Endothelial cell of umbilical vein (primary cell): ENCODE results near the gene ACMSD. TPM values are rescaled to one million over a fixed set of nuclear protein-coding genes. Genes with fewer than 3 reads are reported as not detected.

Source experiments
- BruUV-seq: library from RNA; stranded (reverse); fragments of 400-500 nt; replicated peaks from 2 replicates; lab custom pipeline; 2021; lab: Mats Ljungman, UMichigan
- CTCF ChIA-PET: fragments of 300-600, 350-600 bp; sonication (Branson Sonifier 250); formaldehyde crosslinking; loops from one replicate; lab custom pipeline; 2021; ENCODE audit warnings: antibody characterized with exemption, inconsistent platforms; lab: Charles Lee
- POLR2A ChIA-PET: fragments of 300-600, 350-600 bp; sonication (Branson Sonifier 250); formaldehyde crosslinking; loops from one replicate; lab custom pipeline; 2021; ENCODE audit warnings: antibody characterized with exemption, inconsistent platforms; lab: Charles Lee
- DNase-seq: peaks from one replicate; pipeline ENCODE4 v3.0.0-alpha.2; 2011; ENCODE audit warnings: low read depth, low spot score
- FAIRE-seq: peaks from 2 replicates; lab custom pipeline; 2011; peaks lifted over from hg19 to GRCh38; lab: Jason Lieb, UNC
- H2AFZ ChIP-seq: 2 replicates; pipeline ENCODE4 v1.6.0; 2012; ENCODE audit warnings: low read depth, low read length, control low read depth, inconsistent platforms
- H3K27ac ChIP-seq: 2 replicates; pipeline ENCODE4 v1.5.1; 2011; ENCODE audit warnings: low read depth, mild to moderate bottlenecking, control low read depth, low read length, moderate library complexity; ENCODE audit not compliant: insufficient read depth
- H3K27me3 ChIP-seq, 2 experiments: 2 replicates each; pipeline versions ENCODE4 v1.6.0 to v1.6.1; 2011; ENCODE audit warnings: low read length in 2 of 2, mixed read lengths in 1 of 2; ENCODE audit not compliant: control insufficient read depth in 2 of 2, insufficient read depth in 2 of 2
- H3K36me3 ChIP-seq, 2 experiments: 2 replicates in 1 of 2; 3 replicates in 1 of 2; pipeline ENCODE4 v1.5.1; 2011; ENCODE audit warnings: low read length in 2 of 2, mild to moderate bottlenecking in 1 of 2, moderate library complexity in 1 of 2; ENCODE audit not compliant: control insufficient read depth in 2 of 2, insufficient read depth in 2 of 2; ENCODE audit errors: extremely low read depth in 1 of 2
- H3K4me1 ChIP-seq: 3 replicates; pipeline ENCODE4 v1.5.1; 2011; ENCODE audit warnings: mild to moderate bottlenecking, low read length; ENCODE audit not compliant: control insufficient read depth, insufficient read depth; ENCODE audit errors: extremely low read depth
- H3K4me2 ChIP-seq: 2 replicates; pipeline ENCODE4 v1.6.1; 2011; ENCODE audit warnings: low read length, control low read depth, mixed read lengths; ENCODE audit not compliant: insufficient read depth
- H3K4me3 ChIP-seq, 3 experiments: fragments of 200-600 bp in 1 of 3; sonication (generic), shearing (Covaris generic) in 1 of 3; replicated peaks in 1 of 3; 2 replicates each; pipeline ENCODE4 v1.5.1; 2011 to 2016; ENCODE audit warnings: control low read depth in 3 of 3, low read length in 3 of 3, mild to moderate bottlenecking in 2 of 3, inconsistent platforms in 1 of 3, low read depth in 1 of 3, moderate library complexity in 1 of 3; ENCODE audit not compliant: insufficient read depth in 1 of 3
- H3K79me2 ChIP-seq: 2 replicates; pipeline ENCODE4 v1.6.0; 2012; ENCODE audit warnings: low read length, inconsistent platforms; ENCODE audit not compliant: control insufficient read depth, insufficient read depth
- H3K9ac ChIP-seq: replicated peaks from 2 replicates; pipeline ENCODE3; 2011; ENCODE audit warnings: low read length, control low read depth; ENCODE audit not compliant: insufficient read depth; ENCODE audit errors: extremely low read depth
- H3K9me1 ChIP-seq: replicated peaks from 3 replicates; pipeline ENCODE4 v1.6.0; 2011; ENCODE audit warnings: mild to moderate bottlenecking, low read length; ENCODE audit not compliant: control insufficient read depth, insufficient read depth; ENCODE audit errors: extremely low read depth
- H3K9me3 ChIP-seq: replicated peaks from 2 replicates; pipeline ENCODE4 v1.5.1; 2012; ENCODE audit warnings: low read length, inconsistent platforms; ENCODE audit not compliant: control insufficient read depth, insufficient read depth
- H4K20me1 ChIP-seq: replicated peaks from 2 replicates; pipeline ENCODE3; 2011; ENCODE audit warnings: mild to moderate bottlenecking, low read length; ENCODE audit not compliant: control insufficient read depth, insufficient read depth; ENCODE audit errors: extremely low read depth
- CTCF ChIP-seq, 2 donors: IDR thresholded peaks; 1 replicate in 1 of 2; 2 replicates in 1 of 2; pipeline ENCODE4 v1.5.1; 2011; ENCODE audit warnings: low read length in 2 of 2, mild to moderate bottlenecking in 2 of 2, moderate library complexity in 2 of 2, control low read depth in 1 of 2, inconsistent platforms in 1 of 2, low read depth in 1 of 2; ENCODE audit not compliant: insufficient read depth in 1 of 2; ENCODE audit errors: extremely low read depth in 1 of 2
- EZH2 ChIP-seq: IDR thresholded peaks from 2 replicates; pipeline ENCODE4 v1.6.1; 2012; ENCODE audit warnings: borderline replicate concordance, low read depth, mild to moderate bottlenecking, moderate library complexity, low read length, inconsistent platforms; ENCODE audit not compliant: severe bottlenecking
- FOS ChIP-seq: IDR thresholded peaks from 2 replicates; pipeline ENCODE4 v1.6.1; 2011; ENCODE audit warnings: mild to moderate bottlenecking, low read length, moderate library complexity, borderline replicate concordance; ENCODE audit not compliant: insufficient read depth
- GATA2 ChIP-seq: IDR thresholded peaks from 2 replicates; pipeline ENCODE4 v1.7.0; 2011; ENCODE audit warnings: low read depth, mild to moderate bottlenecking, moderate library complexity, mixed read lengths, low read length; ENCODE audit not compliant: insufficient read length, insufficient read depth
- JUN ChIP-seq: IDR thresholded peaks from 2 replicates; pipeline ENCODE4 v1.6.1; 2011; ENCODE audit warnings: borderline replicate concordance, low read depth; ENCODE audit not compliant: insufficient read length, insufficient read depth
- MAX ChIP-seq: IDR thresholded peaks from 2 replicates; pipeline ENCODE4 v1.6.1; 2011; ENCODE audit not compliant: insufficient read depth, insufficient read length
- MYC ChIP-seq: IDR thresholded peaks from one replicate; pipeline ENCODE4 v1.6.1; 2011; ENCODE audit warnings: mild to moderate bottlenecking, low read depth, low read length
- POLR2A ChIP-seq: IDR thresholded peaks from 2 replicates; pipeline ENCODE4 v1.6.1; 2012; ENCODE audit warnings: low read depth, mild to moderate bottlenecking, control low read depth, low read length
- POLR2AphosphoS5 ChIP-seq: IDR thresholded peaks from 2 replicates; pipeline ENCODE4 v1.6.1; 2012; ENCODE audit warnings: low read depth, mild to moderate bottlenecking, control low read depth, low read length, moderate library complexity; ENCODE audit not compliant: insufficient read depth
- dilution Hi-C: fragments of 300-500 bp; cut with MboI; formaldehyde crosslinking; loops from one replicate; pipeline ENCODE4 v1.15.0; 2019; ENCODE audit warnings: low sequenced_read_pairs; ENCODE audit not compliant: extremely low pct_ligation_motif_present
- intact Hi-C: fragments of 100-400 bp; cut with micrococcal nuclease; formaldehyde crosslinking; loops from one replicate; pipeline ENCODE4 v1.10.0; 2022
- polyA plus RNA-seq, 4 experiments: library from polyadenylated mRNA; depleted of rRNA in 3 of 4; stranded (reverse) in 3 of 4; unstranded in 1 of 4; fragments of >200 nt; gene quantifications; 2 replicates each; pipeline versions ENCODE4 v1.2.1 to v1.2.3, GENCODE V29; 2011 to 2012; ENCODE audit warnings: missing spikeins in 1 of 4
- total RNA-seq: library from RNA; stranded (reverse); gene quantifications from 2 replicates; pipeline ENCODE4 v1.2.3, GENCODE V29; 2021

Gene ACMSD
- total and polyA plus RNA-seq, 2 donors (not counting 3 experiments of a cell fraction or from before 2014, with no cell fraction given), result not detected

GRCh38 chr2:134843968-134844367 is 5.6 kb downstream of the ACMSD start:
- no peak for FAIRE-seq

More at GRCh38 chr2:134843968-134844367, 5.6 kb downstream of the ACMSD start:
- Histone ChIP-seq H3K36me3 (no peaks in the 10 kb centered on the region), H3K27ac (no peak overlapping the region), H3K4me2 (no peak overlapping the region), H2AFZ (no peak overlapping the region), H3K4me1 (no peaks in the 10 kb centered on the region), H3K79me2 (no peaks in the 10 kb centered on the region), H3K4me3 (no peak overlapping the region), H3K9me1 (no peaks in the 10 kb centered on the region), H3K27me3 (peaks cover 3 to 10% of the 10 kb centered on the region in 2 experiments), H4K20me1 (no peaks in the 10 kb centered on the region), H3K9me3 (no peaks in the 10 kb centered on the region), H3K9ac (no peak overlapping the region)
- intact Hi-C loops (no loop called here), dilution Hi-C loops (no loop called here)
- POLR2A ChIA-PET, result no interaction called here
- no TSS peak for BruUV-seq
- TF ChIP-seq POLR2AphosphoS5 (no peak), EZH2 (no peak), MYC (no peak), GATA2 (no peak), CTCF (IDR thresholded peaks at IDR 0.05; ENCODE audit: extremely low read depth in 1 of 2, insufficient read depth in 1 of 2, low read depth in 1 of 2, low read length in 2 of 2) (no peak), JUN (no peak), MAX (no peak), FOS (no peak), POLR2A (no peak)
- CTCF ChIA-PET, result no interaction called here
- DNase-seq, result no peak
